ENCODE data around the gene DSPP. TPM values are rescaled to one million over a fixed set of nuclear protein-coding genes. Genes with fewer than 3 reads are reported as not detected.

DSPP gene
- total and polyA plus RNA-seq, 2 of the 4 experiments (the other 2 are of a cell fraction) = not detected

GRCh38 chr4:87632469-87632868 lies 24.1 kb downstream of the DSPP start:
- Histone ChIP-seq H3K18ac (ENCODE audit: low read depth, low read length) (no peak overlapping the region), H2BK120ac (ENCODE audit: low read depth, low read length) (no peak overlapping the region), H3K4me1 (ENCODE audit: control insufficient read depth, insufficient read depth, low read length) (no peaks in the 10 kb centered on the region), H4K8ac (ENCODE audit: low read depth in 2 of 2, low read length in 2 of 2) (no peak overlapping the region), H3K23ac (ENCODE audit: low read depth, low read length) (no peak overlapping the region), H3K4ac (ENCODE audit: low read depth, low read length) (no peak overlapping the region), H3K79me1 (ENCODE audit: low read depth in 1 of 2, low read length in 2 of 2) (no peaks in the 10 kb centered on the region), H4K20me1 (ENCODE audit: insufficient read depth, low read length) (no peaks in the 10 kb centered on the region), H2AK9ac (replicated peaks; ENCODE audit: low read depth, low read length, poor library complexity) (no peak overlapping the region), H2BK15ac (ENCODE audit: low read depth, low read length) (no peak overlapping the region), H2AFZ (replicated peaks; ENCODE audit: low read length, poor library complexity) (no peak overlapping the region), H3K4me2 (ENCODE audit: low read depth, low read length) (no peak overlapping the region), H3K27ac (ENCODE audit: insufficient read depth, low read length) (no peak overlapping the region), H3K56ac (ENCODE audit: extremely low read depth, insufficient read depth, low read length) (no peak overlapping the region), H4K91ac (ENCODE audit: insufficient read depth, low read depth, low read length) (no peak overlapping the region), H3K9ac (ENCODE audit: low read depth, low read length) (no peak overlapping the region), H2BK20ac (ENCODE audit: low read depth, low read length) (no peak overlapping the region), H3K36me3 (ENCODE audit: control insufficient read depth, insufficient read depth, low read length) (no peaks in the 10 kb centered on the region), H3K9me1 (ENCODE audit: insufficient read depth, low read length) (no peaks in the 10 kb centered on the region), H2AK5ac (ENCODE audit: low read depth, low read length) (no peak overlapping the region), H3K4me3 (ENCODE audit: insufficient read depth, low read depth, low read length) (no peak overlapping the region), H3K14ac (replicated peaks; ENCODE audit: low read depth, low read length) (no peak overlapping the region), H4K5ac (ENCODE audit: low read depth, low read length) (no peak overlapping the region), H3K9me3 (ENCODE audit: control insufficient read depth, insufficient read depth, low read length) (no peaks in the 10 kb centered on the region), H2BK5ac (ENCODE audit: low read depth, low read length, poor library complexity, severe bottlenecking) (no peak overlapping the region), H3K27me3 (ENCODE audit: control insufficient read depth, insufficient read depth, low read length) (no peaks in the 10 kb centered on the region)
- in situ Hi-C loops (cut with MboI; ENCODE audit: low sequenced_read_pairs) = no loop called here
- no peak for TF ChIP-seq CEBPB (IDR thresholded peaks at IDR 0.05; ENCODE audit: low read depth, low read length)
- no peak for TF ChIP-seq FOS (IDR thresholded peaks at IDR 0.05; ENCODE audit: low read depth, low read length)
- no peak for TF ChIP-seq MAFK (IDR thresholded peaks at IDR 0.05; ENCODE audit: low read depth, low read length)
- no peak for TF ChIP-seq RFX5 (IDR thresholded peaks at IDR 0.05; ENCODE audit: low read depth, low read length)
- TF ChIP-seq CHD1 (IDR thresholded peaks at IDR 0.05; ENCODE audit: low read depth, low read length) = no peak
- TF ChIP-seq MXI1 (IDR thresholded peaks at IDR 0.05; ENCODE audit: borderline replicate concordance, low read depth, low read length) = no peak
- TF ChIP-seq POLR2A (IDR thresholded peaks at IDR 0.05; ENCODE audit: low read depth, low read length) = no peak
- TF ChIP-seq ELK1 (IDR thresholded peaks at IDR 0.05; ENCODE audit: borderline replicate concordance, low read depth, low read length) = no peak
- TF ChIP-seq RCOR1 (IDR thresholded peaks at IDR 0.05; ENCODE audit: insufficient replicate concordance, low read length) = no peak
- TF ChIP-seq BHLHE40 (IDR thresholded peaks at IDR 0.05; ENCODE audit: low read depth, low read length) = no peak
- DNase-seq = no peak
- ATAC-seq (ENCODE audit: low read depth) = no peak
- intact Hi-C loops (cut with micrococcal nuclease) = no loop called here
- dilution Hi-C loops (cut with HindIII; ENCODE audit: low sequenced_read_pairs, unreplicated experiment) = no loop called here
- CTCF ChIA-PET = no interaction called here
- POLR2A ChIA-PET (ENCODE audit: unreplicated experiment) = no interaction called here
- BruUV-seq (replicated peaks) = no TSS peak
- no CpG with 5 or more reads among the region's 1 CpG for WGBS, 2 experiments (ENCODE audit: extremely low coverage in 2 of 2, insufficient read length in 1 of 2)
